GM19372 (cell line): ENCODE measurements around the gene PCID2.

Experiments
- ATAC-seq: cut with Tn5 transposase; IDR thresholded peaks from one replicate; pipeline ENCODE4 v1.9.1; 2021; ENCODE audit warnings: mild to moderate bottlenecking, low read depth, moderate library complexity; ENCODE audit not compliant: unreplicated experiment

The PCID2 gene

DNA sequence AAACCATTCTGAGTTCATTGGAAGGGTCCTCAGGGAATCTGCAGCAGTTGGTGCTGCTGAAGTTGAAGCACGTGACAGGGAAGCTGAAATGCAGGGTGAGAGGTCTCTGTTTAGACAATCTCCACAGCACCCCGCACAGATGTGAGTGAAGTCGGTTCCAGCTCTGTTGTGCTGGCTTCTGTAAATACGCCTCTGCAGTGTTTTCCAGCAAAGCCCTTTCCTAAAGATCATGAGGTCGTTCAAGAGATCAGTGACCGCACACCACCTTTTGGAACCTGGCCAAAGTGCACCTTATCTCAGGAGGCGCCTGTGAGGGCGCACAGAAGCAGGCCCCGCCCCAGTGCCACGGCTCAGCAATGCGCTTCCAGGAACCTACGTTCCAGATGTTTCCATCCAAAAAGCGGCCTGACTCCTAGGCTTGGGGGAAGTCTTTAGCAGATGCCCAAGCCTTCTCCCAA lies 11.7 kb upstream of the PCID2 start:
- ATAC-seq, result no peak

DNA sequence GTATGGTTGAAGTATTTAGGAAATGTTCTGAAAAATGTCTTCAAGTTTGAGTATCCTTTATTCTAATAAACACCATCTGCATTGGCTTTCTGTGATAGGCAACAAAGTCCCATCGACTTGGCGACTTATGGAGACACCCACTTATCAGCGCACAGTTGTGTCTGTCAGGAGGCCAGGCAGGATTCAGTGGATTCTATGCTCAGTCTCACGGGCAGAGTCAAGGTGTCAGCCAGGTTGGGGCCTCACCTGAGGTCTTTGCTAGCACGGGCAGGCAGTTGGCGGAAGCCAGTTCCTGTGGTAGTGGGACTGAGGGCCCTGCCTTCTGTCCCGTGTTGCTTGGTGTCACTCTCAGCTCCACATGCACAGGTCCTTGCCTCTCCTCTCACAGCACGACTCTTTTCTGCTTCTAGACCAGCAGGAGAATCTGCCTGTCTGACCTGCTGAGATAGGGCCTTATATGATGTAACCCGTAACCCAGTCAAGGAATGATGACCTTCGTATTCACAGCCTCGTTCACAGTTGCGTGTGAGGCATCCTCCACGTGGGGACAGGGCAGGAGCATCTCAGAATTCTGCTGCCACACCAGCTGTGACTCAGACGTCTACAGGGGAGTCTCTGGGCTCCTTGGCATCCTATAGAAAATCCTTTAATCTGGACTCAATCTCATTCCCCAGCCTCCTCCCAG lies 10.9 kb upstream of the PCID2 start:
- no peak for ATAC-seq

DNA sequence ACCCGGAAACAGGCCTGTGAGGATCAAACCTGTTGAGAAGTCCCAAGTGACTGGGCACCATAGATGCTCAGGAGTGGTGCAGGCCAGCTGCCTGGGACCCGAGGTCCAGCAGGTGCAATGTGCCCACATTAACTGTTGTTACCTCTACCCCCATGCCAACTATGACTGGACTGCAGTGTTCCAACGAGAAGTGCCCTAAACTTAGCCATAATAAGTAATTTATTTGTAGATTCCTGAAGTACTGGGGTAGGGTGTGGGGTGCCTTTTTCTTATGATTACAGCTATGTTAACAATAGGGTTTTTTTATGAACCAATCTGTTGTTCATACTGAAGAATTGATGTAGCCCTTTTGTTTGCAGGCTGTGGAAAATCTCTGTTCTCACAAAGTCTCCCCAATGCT lies 10.1 kb upstream of the PCID2 start:
- ATAC-seq, result no peak

DNA sequence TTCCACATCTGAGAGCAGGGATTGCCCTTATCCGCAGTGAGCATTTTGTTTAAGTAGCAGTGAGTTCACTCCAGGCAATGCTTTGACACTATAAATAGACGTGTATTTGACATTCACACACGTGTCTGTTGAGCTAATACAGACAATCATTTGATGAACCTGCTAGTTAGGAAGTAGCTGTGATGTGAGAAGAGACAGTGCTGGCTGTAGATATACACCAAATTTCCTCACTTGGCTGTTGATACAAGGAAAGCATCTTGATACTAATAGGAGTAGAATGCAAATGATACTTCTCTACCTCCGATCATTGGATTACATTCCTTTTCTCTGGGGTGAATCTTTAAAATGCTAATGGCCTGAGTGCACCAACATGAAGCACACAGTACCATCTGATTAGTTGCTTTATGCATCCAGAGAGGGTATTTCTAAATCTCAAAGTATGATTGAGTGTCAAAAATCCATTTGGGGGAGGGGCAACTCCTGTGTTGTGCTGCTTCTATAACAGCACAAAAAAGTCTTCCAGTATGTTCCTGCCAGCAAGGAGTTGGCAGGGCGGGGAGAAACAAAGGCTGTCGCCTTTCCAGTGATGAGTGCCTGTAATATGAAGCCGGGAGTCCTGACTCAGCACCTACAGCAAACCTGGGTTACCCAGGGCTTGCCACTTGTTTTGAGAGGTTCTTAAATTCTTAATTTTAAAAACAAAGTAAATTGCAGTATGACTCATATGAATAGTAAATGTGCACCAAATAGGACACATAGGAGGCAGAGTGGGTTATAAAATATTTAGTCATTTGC lies 8.0 kb upstream of the PCID2 start:
- ATAC-seq, result no peak

DNA sequence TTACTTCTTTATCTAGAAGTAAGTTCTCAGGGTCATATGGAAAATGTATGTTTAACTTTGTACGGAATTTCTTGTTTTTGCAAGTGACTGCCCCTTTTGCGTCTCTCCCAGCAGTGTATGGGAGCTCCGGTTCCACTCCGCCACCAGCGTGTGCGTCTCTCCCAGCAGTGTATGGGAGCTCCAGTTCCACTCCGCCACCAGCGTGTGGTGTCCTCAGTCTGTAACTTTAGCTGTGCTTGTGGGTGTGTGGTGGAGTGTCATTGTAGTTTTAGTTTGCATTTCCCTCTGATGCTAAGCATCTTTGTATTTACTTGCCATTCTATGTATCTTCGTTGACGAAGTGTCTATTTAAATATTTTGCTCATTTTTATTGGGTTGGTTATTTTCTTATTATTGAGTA lies 3.3 kb upstream of the PCID2 start:
- ATAC-seq, result no peak

DNA sequence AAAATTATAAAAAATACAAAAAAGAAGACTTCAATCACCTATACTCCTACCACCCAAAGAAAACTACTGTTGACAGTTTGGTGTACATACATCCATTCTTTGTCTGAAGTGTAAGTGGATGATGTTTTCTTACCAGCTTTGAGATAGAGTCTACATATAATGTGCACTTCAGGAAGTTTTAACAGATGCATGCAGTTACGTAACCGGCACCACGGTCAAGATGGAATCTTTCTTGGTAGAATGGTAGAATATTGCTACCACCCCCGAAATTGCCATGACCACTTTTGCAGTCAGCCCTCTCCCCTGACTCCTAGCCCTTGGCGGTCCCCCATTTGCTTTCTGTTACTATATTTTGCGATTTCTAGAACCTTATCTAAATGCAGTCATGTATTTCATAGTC lies 2.4 kb upstream of the PCID2 start:
- ATAC-seq, result no peak

DNA sequence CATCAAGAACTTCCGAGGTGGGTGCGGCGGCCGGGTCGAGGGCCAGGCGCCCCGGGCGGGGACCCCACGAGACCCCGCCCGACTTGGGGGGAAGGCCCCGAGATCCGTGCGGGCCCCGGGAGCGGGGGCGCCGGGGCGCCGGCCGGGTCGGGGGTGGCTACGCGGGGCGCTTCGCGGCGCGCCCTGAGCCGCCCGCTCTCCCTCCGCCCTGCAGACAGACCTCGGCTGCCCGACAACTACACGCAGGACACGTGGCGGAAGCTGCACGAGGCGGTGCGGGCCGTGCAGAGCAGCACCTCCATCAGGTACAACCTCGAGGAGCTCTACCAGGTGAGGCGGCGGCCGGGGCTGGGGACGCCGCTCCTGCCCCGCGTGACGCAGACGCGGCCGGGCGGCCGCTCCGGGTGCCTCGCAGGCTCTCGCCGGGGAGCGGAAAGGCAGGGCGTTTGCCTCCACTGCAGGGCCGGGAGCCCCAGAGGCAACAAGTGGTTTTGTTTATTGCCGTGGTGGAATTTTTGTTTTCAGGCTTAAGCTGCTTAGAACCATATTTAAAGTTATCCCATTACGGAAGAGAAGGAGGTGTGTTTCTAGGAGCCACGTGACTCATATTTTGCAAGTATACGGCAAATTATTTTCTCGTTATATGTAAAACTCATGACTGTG lies 1.4 kb upstream of the PCID2 start:
- ATAC-seq, result peak; percentile 40

DNA sequence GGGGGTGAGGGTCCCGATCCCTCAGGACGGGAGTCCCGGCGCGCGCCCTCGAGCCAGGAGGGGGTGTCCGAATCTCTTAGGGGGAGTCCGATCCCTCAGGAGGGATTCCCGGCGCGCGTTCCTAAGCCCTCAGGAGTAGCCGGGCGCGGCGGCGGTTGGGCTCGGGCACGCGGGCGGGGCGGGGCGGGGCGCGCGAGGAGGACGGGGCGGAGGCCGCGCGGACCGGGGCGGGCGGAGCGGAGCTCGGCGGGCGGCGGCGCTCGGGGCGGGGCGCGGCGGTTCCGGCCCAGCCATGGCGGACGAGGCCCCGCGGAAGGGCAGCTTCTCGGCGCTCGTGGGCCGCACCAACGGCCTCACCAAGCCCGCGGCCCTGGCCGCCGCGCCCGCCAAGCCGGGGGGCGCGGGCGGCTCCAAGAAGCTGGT lies 878 bp upstream of the PCID2 start, which contains the start of gene CUL4A:
TSS of gene CUL4A (plus strand) at position 278 of the 423 bp plus-strand sequence. CDS start at position 293, 15 bp downstream.
- ATAC-seq, result peak; percentile 36

DNA sequence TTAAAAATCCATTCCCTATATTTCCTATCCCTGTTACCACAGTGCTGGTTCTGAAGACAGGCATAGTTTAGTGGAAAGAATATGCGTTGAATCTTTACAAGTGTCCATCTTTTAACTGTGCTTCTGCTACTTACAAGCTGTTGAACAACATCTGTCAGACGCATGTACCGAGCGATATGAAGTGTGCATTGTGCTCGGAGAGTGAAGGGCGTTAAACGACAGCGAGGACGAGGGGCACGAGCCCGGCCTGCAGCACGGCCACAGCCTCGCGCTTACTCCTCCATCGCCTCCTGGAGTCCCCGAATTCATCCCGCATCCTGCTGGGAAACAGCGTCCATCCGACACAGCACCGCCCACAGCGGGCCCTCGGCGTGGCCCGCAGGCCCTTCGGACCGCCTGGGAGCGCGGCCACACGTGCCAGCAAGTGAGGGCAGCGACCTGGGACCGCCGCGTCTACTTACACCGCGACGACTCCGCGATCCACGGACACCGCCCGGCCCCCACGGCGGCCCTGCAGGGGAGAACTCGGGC lies 514 bp downstream of the PCID2 start:
- peak; percentile 4 for ATAC-seq

DNA sequence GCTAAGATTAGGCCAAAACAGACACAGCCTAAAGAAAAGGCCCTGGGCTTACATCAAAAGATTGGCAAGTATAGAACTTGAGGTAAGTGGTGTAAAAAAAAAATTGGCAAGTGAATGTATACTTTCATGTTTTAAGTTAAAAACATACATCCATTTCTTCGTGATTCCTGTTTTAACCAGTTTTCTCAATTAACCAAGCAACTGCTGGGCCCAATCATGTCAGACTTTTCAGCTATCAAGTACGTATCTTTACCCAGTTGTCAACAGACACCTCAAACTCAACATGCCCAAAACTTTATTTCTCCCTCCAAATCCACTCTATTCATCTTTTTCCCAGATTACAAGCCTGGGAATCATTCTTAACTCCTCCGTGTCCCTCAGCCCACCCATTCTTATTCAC lies 1.0 kb downstream of the PCID2 start:
- ATAC-seq, result no peak

DNA sequence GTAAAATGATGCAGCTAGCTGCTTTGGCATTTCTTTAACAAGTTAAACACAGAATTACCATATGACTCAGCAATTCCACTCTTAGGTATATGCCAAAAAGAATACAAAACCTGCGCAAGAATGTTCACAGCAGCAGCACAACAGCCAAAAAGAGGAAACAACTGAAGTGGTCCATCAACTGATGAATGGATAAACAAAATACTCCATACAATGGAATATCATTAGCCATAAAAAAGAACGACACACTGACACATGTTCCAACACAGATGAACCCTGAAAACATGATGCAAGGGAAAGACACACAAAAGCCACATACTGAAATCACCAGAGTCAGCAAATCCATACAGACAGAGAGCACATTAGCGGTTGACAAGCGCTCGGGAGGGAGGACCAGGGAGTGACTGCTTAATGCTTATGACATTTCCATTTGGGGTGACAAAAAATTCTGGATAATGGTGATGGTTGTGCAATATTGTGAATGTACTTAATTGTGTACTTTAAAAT lies 3.0 kb downstream of the PCID2 start:
- no peak for ATAC-seq

DNA sequence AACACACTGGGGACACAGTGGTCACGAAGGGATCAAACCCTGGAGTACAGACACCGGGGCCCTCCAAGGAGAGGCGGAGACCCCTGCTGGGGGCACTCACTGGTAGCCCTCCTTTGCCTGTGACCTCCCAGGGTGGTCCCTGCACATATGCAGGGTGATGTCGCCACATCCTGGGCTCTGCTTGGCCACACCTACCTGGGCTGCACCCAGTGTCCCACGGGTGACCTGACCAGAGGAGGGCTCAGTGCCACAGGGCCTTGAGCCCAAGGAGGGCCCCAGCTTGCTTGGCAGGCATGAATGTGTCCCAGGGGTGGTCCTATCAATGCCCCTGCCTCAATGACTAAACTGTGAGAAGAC lies 4.1 kb downstream of the PCID2 start:
- ATAC-seq, result no peak

DNA sequence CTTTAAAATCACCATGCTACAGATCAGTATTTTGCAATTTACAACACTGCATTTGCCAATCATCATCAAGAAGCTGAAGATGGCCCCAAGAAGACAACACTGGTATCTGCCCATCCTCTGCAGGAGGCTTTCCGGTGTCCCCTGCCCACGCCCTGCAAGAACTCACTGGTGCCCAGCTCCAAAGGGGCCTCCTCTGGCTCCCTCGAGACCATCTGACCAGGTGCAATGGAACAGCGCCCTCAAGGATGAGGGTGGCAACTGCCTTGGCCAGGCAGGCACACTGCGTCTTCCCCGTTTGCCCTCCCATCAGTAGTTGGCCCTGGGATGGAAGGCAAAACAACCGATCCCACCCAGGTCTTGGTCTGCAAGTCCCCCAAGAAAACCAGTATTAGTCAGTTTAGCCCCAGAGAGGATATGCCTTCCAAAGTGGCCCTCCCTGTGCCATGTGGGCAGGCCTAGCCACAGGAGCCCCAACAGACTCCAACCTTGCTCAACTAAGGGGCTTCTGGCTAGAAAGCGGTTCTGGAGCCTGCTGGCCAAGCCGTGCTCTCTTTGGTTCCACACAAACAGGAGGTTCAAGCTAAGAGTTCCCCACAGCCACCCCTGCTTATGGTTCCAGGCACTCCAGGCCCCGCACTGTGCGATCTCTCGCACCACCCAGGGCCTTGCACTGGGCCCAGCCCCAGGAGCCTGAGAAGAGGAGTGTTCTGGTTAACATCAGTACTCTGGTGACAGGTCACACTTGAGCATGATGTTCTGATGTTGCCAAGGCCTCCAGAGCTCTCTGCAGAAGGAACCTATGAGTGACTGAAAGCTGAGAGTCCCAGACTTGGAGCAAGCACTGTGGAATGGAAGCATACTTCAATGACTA lies 4.7 kb downstream of the PCID2 start:
- no peak for ATAC-seq

DNA sequence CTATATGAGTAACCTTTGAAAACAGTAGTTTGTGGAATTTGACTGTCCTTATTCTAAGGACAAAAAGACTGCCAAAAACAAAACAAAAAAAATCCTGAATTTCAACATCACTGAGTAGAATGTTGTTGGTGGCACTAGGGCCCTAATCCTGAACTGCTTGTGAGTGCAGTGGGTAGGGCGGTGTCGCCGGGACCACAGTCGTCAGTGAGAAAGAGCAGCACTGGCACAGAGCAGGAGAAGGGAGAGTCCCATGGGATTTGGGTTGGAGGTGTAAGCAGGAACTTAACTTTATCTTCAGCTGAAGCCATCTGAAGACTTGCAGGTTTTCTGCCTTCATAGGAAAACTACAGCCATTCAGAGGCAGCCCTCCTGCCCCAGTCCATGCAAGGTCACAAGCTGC lies 5.6 kb downstream of the PCID2 start:
- ATAC-seq, result no peak

DNA sequence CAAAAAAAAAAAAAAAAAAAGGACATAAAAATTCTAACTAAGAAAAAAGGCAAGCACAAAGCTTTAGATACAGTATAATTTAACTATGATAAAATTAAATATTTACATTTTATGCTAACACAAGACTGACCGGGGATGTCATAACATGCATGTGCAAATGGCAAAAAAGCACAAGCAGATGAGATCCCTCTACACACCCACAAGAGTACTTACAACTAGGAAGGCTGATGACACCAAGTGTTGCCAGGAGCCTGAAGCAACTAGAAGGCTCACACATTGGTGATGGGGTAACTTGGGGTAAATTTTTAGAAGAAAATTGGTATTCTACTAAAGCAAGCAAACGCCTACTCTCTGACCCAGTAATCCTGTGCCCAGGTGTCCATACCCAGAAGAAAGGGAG lies 6.7 kb downstream of the PCID2 start:
- ATAC-seq, result no peak

DNA sequence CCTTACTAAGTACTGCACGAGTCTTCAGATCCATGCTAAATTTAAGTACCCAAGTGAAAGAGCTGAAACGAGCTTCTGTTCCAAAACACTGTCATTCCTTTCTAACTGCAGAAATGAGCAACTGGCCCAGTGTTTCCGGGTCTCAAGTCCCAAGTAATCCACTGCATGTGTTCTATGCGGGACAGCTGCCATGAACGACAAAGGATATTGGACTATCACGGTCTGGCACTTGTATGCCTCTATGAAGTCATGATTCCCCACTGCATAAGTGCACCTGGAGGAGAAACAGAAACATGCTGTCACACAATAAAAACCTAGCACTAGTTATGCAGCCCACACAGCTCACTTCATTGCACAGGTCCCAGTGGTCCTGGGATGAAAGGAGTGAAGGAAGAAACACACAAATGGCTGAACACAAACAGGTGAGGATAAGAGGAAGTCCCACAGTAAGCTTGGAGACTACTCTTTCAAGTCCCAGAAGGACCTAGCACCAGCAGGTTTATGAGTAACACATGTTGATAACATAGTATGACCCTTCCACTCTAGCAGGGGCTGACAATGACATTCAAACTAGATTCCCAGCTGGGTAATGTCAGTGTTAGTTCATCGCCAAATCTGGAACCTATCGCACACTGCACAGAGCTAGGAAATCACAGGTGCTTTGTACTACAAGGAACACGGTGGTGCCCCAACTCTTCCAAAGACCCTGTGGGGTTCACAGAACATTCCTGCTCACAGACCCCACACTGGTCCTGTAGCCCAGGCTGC lies 11.3 kb downstream of the PCID2 start:
- no peak for ATAC-seq

DNA sequence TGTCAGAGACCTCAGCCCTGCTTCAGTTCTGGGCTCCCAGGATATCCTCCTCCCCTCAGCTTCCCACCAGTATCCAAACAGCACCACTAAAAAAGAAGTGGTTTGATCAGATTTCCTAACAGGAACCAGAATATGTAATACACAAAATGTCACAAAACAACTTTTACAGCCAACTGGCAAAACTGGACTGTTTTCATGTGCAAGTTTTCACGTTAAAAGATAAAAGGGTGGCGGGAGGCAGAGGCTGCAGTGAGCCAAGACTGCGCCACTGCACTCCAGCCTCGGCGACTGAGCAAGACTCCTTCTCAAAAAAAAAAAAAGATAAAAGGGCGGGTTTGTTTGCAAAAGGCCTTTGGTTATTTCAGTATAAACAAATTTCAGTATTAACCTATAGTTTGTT lies 13.1 kb downstream of the PCID2 start:
- ATAC-seq, result no peak

DNA sequence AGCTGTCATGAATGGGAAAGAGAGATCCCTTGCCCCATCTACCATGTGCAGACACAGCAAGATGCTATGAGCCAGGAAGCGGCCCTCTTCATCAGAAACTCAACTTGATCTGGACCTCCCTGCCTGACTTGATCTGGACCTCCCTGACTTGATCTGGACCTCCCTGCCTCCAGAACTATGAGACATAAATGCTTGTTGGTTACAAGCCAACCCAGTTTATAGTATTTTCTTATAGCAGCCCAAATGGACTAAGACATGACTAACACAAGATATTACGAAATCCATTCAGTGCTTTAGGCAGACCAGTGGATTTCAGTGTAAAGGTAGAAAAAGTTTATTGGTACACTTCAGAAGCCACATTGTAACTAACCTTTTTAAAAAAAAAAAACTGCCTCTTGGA lies 15.6 kb downstream of the PCID2 start:
- no peak for ATAC-seq

DNA sequence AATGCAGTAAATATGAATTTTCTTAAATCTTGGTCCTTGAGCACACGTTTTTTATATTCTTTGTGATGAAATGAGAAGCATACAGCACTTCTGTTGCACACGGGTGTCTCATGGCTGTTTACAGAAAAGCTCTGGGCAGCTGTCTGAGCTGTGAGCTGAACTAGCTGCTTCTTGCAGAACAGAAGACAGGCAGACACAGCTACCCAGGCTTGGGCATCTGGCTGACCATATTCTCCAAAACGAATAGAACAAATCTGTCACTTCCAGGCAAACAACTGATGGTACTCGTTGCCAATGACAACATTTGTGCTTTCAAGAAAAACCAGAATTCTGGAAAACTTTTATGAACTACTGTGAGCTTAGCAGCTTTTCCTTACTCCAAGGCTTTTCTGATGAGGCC lies 16.2 kb downstream of the PCID2 start:
- ATAC-seq, result no peak
